Stimulated activated CD4-positive, alpha-beta T cell treated with anti-CD3 and anti-CD28 coated beads, TNF-alpha, amount 100 ng/mL, for 4 hours (primary cell): ENCODE data around the gene CTTN.
"Not testable (repeated sequence)": the region's sequence is repeated elsewhere in the genome, so short reads cannot be mapped to it uniquely, and the experiment has no call there.

ENCODE experiments used
- DNase-seq, 3 experiments: peaks; one replicate each; pipeline ENCODE4 v3.0.0-alpha.2; 2020; ENCODE audit warnings: low read depth in 3 of 3

CTTN gene

GRCh38 chr11:70454197-70454767 lies 56.0 kb downstream of the CTTN start:
- DNase-seq: no peak

GRCh38 chr11:70454811-70455210 lies 56.5 kb downstream of the CTTN start:
- not testable (repeated sequence) for DNase-seq

- no peak for DNase-seq
These were observed 57.0 kb downstream of the CTTN start for GRCh38 chr11:70455354-70455753.

GRCh38 chr11:70456921-70457532 lies 58.7 kb downstream of the CTTN start:
- DNase-seq: no peak

GRCh38 chr11:70458736-70459135 lies 60.4 kb downstream of the CTTN start:
- no peak for DNase-seq

- no peak for DNase-seq
These were observed 61.8 kb downstream of the CTTN start for GRCh38 chr11:70460111-70460510.

GRCh38 chr11:70460964-70461363 lies 62.6 kb downstream of the CTTN start:
- DNase-seq: no peak

GRCh38 chr11:70462818-70463477 lies 64.6 kb downstream of the CTTN start:
- DNase-seq: no peak

GRCh38 chr11:70463478-70464255 lies 65.3 kb downstream of the CTTN start:
- no peak for DNase-seq

- no peak for DNase-seq
These were observed 66.4 kb downstream of the CTTN start for GRCh38 chr11:70464509-70465361.

- DNase-seq: no peak
These were observed 67.8 kb downstream of the CTTN start for GRCh38 chr11:70466154-70466553.

- no peak for DNase-seq
These were observed 68.3 kb downstream of the CTTN start for GRCh38 chr11:70466596-70466995.

GRCh38 chr11:70467201-70468085 lies 69.1 kb downstream of the CTTN start:
- DNase-seq: no peak

- DNase-seq: no peak
These were observed 70.2 kb downstream of the CTTN start for GRCh38 chr11:70468256-70469195.

GRCh38 chr11:70470127-70470526 lies 71.8 kb downstream of the CTTN start:
- no peak for DNase-seq

- DNase-seq: no peak
These were observed 72.9 kb downstream of the CTTN start for GRCh38 chr11:70471254-70471653.

GRCh38 chr11:70472240-70472639 lies 73.9 kb downstream of the CTTN start:
- no peak for DNase-seq

GRCh38 chr11:70473186-70473872 lies 75.0 kb downstream of the CTTN start:
- no peak for DNase-seq
